Activated CD4-positive, alpha-beta memory T cell treated with anti-CD3 and anti-CD28 coated beads for 36 hours (primary cell): ENCODE data around the gene RGS13. TPM values are rescaled to one million over a fixed set of nuclear protein-coding genes. Genes with fewer than 3 reads are reported as not detected.
"Not testable (repeated sequence)": the region's sequence is repeated elsewhere in the genome, so short reads cannot be mapped to it uniquely, and the experiment has no call there.

Experiments
- CTCF ChIA-PET: fragments of 350-600 bp; sonication (Branson Sonifier 250); formaldehyde crosslinking; loops from one replicate; lab custom pipeline; 2021; ENCODE audit warnings: antibody characterized with exemption, inconsistent platforms; lab: Charles Lee
- POLR2A ChIA-PET: fragments of 350-600 bp; sonication (Branson Sonifier 250); formaldehyde crosslinking; loops from one replicate; lab custom pipeline; 2021; ENCODE audit warnings: antibody characterized with exemption; lab: Charles Lee
- DNase-seq: peaks from one replicate; pipeline ENCODE4 v3.0.0-alpha.2; 2020
- H3K27ac Mint-ChIP-seq: one replicate; pipeline ENCODE4 v1.8.0; 2021; ENCODE audit warnings: mixed read lengths
- H3K27me3 Mint-ChIP-seq: one replicate; pipeline ENCODE4 v1.8.0; 2021; ENCODE audit warnings: mixed read lengths
- H3K36me3 Mint-ChIP-seq: one replicate; pipeline ENCODE4 v1.8.0; 2021; ENCODE audit warnings: mixed read lengths
- H3K4me1 Mint-ChIP-seq: one replicate; pipeline ENCODE4 v1.8.0; 2021; ENCODE audit warnings: low read depth, mixed read lengths
- H3K4me3 Mint-ChIP-seq: one replicate; pipeline ENCODE4 v1.8.0; 2021; ENCODE audit warnings: mild to moderate bottlenecking, mixed read lengths
- H3K9me3 Mint-ChIP-seq: one replicate; pipeline ENCODE4 v1.8.0; 2021; ENCODE audit warnings: mixed read lengths
- intact Hi-C: fragments of 100-400 bp; cut with micrococcal nuclease; formaldehyde crosslinking; loops from one replicate; pipeline ENCODE4 v1.15.1; 2023
- total RNA-seq, 2 experiments: library from RNA; stranded (reverse); gene quantifications; one replicate each; pipeline ENCODE4 v1.2.3, GENCODE V29; 2021

The RGS13 gene
- total RNA-seq, 2 experiments from 2014 or later, result not detected

GRCh38 chr1:192654120-192654519 is 18.2 kb downstream of the RGS13 start:
- ChIA-PET POLR2A (interaction anchor here (0.6 kb wide), 1 partner anchor 9 kb away, joined by 4 read pairs; no protein-coding TSS in a partner anchor), CTCF (interaction anchor here (1.8 kb wide), 1 partner anchor 9 kb away, joined by 4 read pairs; no protein-coding TSS in a partner anchor)
- Mint-ChIP-seq H3K9me3 (no peaks in the 10 kb centered on the region), H3K27ac (no peak overlapping the region), H3K27me3 (peaks cover 15% of the 10 kb centered on the region), H3K4me3 (no peak overlapping the region), H3K36me3 (no peaks in the 10 kb centered on the region), H3K4me1 (peaks cover 11% of the 10 kb centered on the region)
- no peak for DNase-seq
- intact Hi-C loops, result loop anchor here (1.0 kb wide), 3 partner anchors 10 to 153 kb away; no protein-coding TSS in a partner anchor

GRCh38 chr1:192654591-192655251 is 18.8 kb downstream of the RGS13 start:
- Mint-ChIP-seq H3K4me3 (no peak overlapping the region), H3K4me1 (peaks cover 13% of the 10 kb centered on the region), H3K9me3 (no peaks in the 10 kb centered on the region), H3K27ac (peak overlapping the region; percentile 43), H3K27me3 (peaks cover 14% of the 10 kb centered on the region), H3K36me3 (no peaks in the 10 kb centered on the region)
- intact Hi-C loops, result loop anchor here (1.0 kb wide), 5 partner anchors 10 to 153 kb away; no protein-coding TSS in a partner anchor
- peak; percentile 33 for DNase-seq
- ChIA-PET CTCF (interaction anchor here (0.8 to 1.8 kb wide), 2 partner anchors 10 to 15 kb away, joined by 4 read pairs; no protein-coding TSS in a partner anchor), POLR2A (interaction anchor here (0.6 to 2.1 kb wide), 2 partner anchors 10 to 15 kb away, joined by 4 to 7 read pairs; no protein-coding TSS in a partner anchor)

GRCh38 chr1:192657760-192658159 is 21.8 kb downstream of the RGS13 start:
- ChIA-PET CTCF (no interaction called here), POLR2A (no interaction called here)
- Mint-ChIP-seq H3K36me3 (no peaks in the 10 kb centered on the region), H3K27me3 (peaks cover 13% of the 10 kb centered on the region), H3K4me1 (peaks cover 16% of the 10 kb centered on the region), H3K9me3 (peaks cover 5% of the 10 kb centered on the region), H3K27ac (no peak overlapping the region), H3K4me3 (no peak overlapping the region)
- DNase-seq, result no peak
- intact Hi-C loops, result no loop called here

- intact Hi-C loops, result no loop called here
These were observed 22.3 kb downstream of the RGS13 start for GRCh38 chr1:192658255-192658654.

GRCh38 chr1:192660613-192661012 is 24.7 kb downstream of the RGS13 start:
- Mint-ChIP-seq H3K9me3 (peaks cover 5% of the 10 kb centered on the region), H3K27ac (no peak overlapping the region), H3K4me1 (peaks cover 5% of the 10 kb centered on the region), H3K27me3 (peaks cover 16% of the 10 kb centered on the region), H3K36me3 (no peaks in the 10 kb centered on the region), H3K4me3 (no peak overlapping the region)
- ChIA-PET POLR2A (no interaction called here), CTCF (no interaction called here)
- DNase-seq, result peak; percentile 22
- intact Hi-C loops, result no loop called here

More at GRCh38 chr1:192658255-192658654, 22.3 kb downstream of the RGS13 start:
- no peaks in the 10 kb centered on the region for H3K36me3 Mint-ChIP-seq
- H3K27me3 Mint-ChIP-seq, result peaks cover 13% of the 10 kb centered on the region
- H3K9me3 Mint-ChIP-seq, result peaks cover 5% of the 10 kb centered on the region
- POLR2A ChIA-PET, result no interaction called here
- H3K27ac Mint-ChIP-seq, result no peak overlapping the region
- no peak for DNase-seq
- H3K4me1 Mint-ChIP-seq, result peaks cover 16% of the 10 kb centered on the region
- no peak overlapping the region for H3K4me3 Mint-ChIP-seq
- CTCF ChIA-PET, result no interaction called here

GRCh38 chr1:192668409-192668983 is 32.5 kb downstream of the RGS13 start:
- CTCF ChIA-PET, result no interaction called here
- H3K27ac Mint-ChIP-seq, result no peak overlapping the region
- no peaks in the 10 kb centered on the region for H3K4me1 Mint-ChIP-seq
- peaks cover 15% of the 10 kb centered on the region for H3K27me3 Mint-ChIP-seq
- DNase-seq, result no peak
- no peaks in the 10 kb centered on the region for H3K9me3 Mint-ChIP-seq
- intact Hi-C loops, result no loop called here
- H3K36me3 Mint-ChIP-seq, result no peaks in the 10 kb centered on the region
- no peak overlapping the region for H3K4me3 Mint-ChIP-seq
- POLR2A ChIA-PET, result no interaction called here

GRCh38 chr1:192669174-192669573 is 33.2 kb downstream of the RGS13 start:
- H3K27me3 Mint-ChIP-seq, result peaks cover 17% of the 10 kb centered on the region
- H3K27ac Mint-ChIP-seq, result no peak overlapping the region
- H3K36me3 Mint-ChIP-seq, result no peaks in the 10 kb centered on the region
- H3K4me1 Mint-ChIP-seq, result no peaks in the 10 kb centered on the region
- CTCF ChIA-PET, result no interaction called here
- intact Hi-C loops, result no loop called here
- no peak overlapping the region for H3K4me3 Mint-ChIP-seq
- no peaks in the 10 kb centered on the region for H3K9me3 Mint-ChIP-seq
- DNase-seq, result no peak
- POLR2A ChIA-PET, result no interaction called here

GRCh38 chr1:192675716-192676115 is 39.8 kb downstream of the RGS13 start:
- no peaks in the 10 kb centered on the region for H3K36me3 Mint-ChIP-seq

GRCh38 chr1:192678099-192678498 is 42.2 kb downstream of the RGS13 start:
- intact Hi-C loops, result no loop called here
- DNase-seq, result no peak
- Mint-ChIP-seq H3K27ac (no peak overlapping the region), H3K27me3 (peaks cover 3% of the 10 kb centered on the region), H3K4me1 (no peaks in the 10 kb centered on the region), H3K9me3 (no peaks in the 10 kb centered on the region), H3K4me3 (no peak overlapping the region), H3K36me3 (no peaks in the 10 kb centered on the region)
- ChIA-PET CTCF (no interaction called here), POLR2A (no interaction called here)

More at GRCh38 chr1:192675716-192676115, 39.8 kb downstream of the RGS13 start:
- ChIA-PET POLR2A (no interaction called here), CTCF (interaction anchor here (0.7 kb wide), 1 partner anchor 61 kb away, joined by 3 read pairs; no protein-coding TSS in a partner anchor)
- Mint-ChIP-seq H3K27me3 (peaks cover 10% of the 10 kb centered on the region), H3K4me3 (no peak overlapping the region), H3K4me1 (no peaks in the 10 kb centered on the region), H3K9me3 (no peaks in the 10 kb centered on the region), H3K27ac (no peak overlapping the region)
- DNase-seq, result no peak
- intact Hi-C loops, result no loop called here

- H3K4me3 Mint-ChIP-seq, result no peak overlapping the region
- POLR2A ChIA-PET, result no interaction called here
- H3K27me3 Mint-ChIP-seq, result peaks cover 5% of the 10 kb centered on the region
- H3K9me3 Mint-ChIP-seq, result peaks cover 8% of the 10 kb centered on the region
- no peak overlapping the region for H3K27ac Mint-ChIP-seq
- CTCF ChIA-PET, result no interaction called here
- no peaks in the 10 kb centered on the region for H3K36me3 Mint-ChIP-seq
- DNase-seq, result no peak
- intact Hi-C loops, result no loop called here
- no peaks in the 10 kb centered on the region for H3K4me1 Mint-ChIP-seq
These were observed 46.4 kb downstream of the RGS13 start for GRCh38 chr1:192682335-192682734.

GRCh38 chr1:192683081-192683480 is 47.1 kb downstream of the RGS13 start:
- H3K4me1 Mint-ChIP-seq, H3K9me3 Mint-ChIP-seq, H3K36me3 Mint-ChIP-seq, H3K27me3 Mint-ChIP-seq, H3K27ac Mint-ChIP-seq, intact Hi-C loops, DNase-seq, CTCF ChIA-PET, H3K4me3 Mint-ChIP-seq, POLR2A ChIA-PET: not testable (repeated sequence)

GRCh38 chr1:192689459-192689858 is 53.5 kb downstream of the RGS13 start:
- no peak overlapping the region for H3K27ac Mint-ChIP-seq
- intact Hi-C loops, result no loop called here
- ChIA-PET POLR2A (no interaction called here), CTCF (no interaction called here)
- no peaks in the 10 kb centered on the region for H3K36me3 Mint-ChIP-seq
- H3K4me3 Mint-ChIP-seq, result no peak overlapping the region
- H3K27me3 Mint-ChIP-seq, result peaks cover 17% of the 10 kb centered on the region
- DNase-seq, result no peak
- no peaks in the 10 kb centered on the region for H3K4me1 Mint-ChIP-seq
- H3K9me3 Mint-ChIP-seq, result peaks cover 9% of the 10 kb centered on the region
